GM12865 (cell line): ENCODE results near the gene ADIPOQ.

Experiments used
- DNase-seq: peaks from one replicate; pipeline ENCODE4 v3.0.0; 2010; ENCODE audit warnings: low read depth
- H3K4me3 ChIP-seq: 2 replicates; pipeline ENCODE4 v1.5.1; 2011; ENCODE audit warnings: mild to moderate bottlenecking, low read depth, low read length, control low read depth
- TF ChIP-seq, protein P1 (sequence below): IDR thresholded peaks from 2 replicates; pipeline ENCODE4 v1.5.1; 2011; ENCODE audit warnings: low read length, control low read depth, low read depth, inconsistent platforms; ENCODE audit not compliant: insufficient read depth; ENCODE audit errors: missing control alignments

The ADIPOQ gene

DNA sequence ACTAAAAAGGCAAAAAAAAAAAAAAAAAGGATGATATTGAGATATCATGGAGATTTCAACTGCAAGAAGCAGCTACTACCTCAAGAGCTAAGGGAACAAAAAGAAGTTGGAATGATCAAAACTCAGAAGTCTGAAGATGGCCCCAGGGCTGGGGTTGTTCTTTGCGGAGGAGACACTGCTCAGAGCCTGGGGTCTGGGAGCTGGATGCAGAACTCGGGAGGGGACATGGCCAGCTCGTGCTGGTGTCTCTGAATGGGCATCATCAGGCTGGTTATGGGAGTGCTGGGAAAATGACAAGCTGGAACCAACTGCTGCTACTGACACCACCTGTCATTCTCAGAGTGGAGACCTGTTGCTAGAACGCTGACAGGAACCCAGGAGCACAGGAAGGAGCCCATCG is 14.2 kb upstream of the ADIPOQ start:
- TF ChIP-seq, protein P1, sequence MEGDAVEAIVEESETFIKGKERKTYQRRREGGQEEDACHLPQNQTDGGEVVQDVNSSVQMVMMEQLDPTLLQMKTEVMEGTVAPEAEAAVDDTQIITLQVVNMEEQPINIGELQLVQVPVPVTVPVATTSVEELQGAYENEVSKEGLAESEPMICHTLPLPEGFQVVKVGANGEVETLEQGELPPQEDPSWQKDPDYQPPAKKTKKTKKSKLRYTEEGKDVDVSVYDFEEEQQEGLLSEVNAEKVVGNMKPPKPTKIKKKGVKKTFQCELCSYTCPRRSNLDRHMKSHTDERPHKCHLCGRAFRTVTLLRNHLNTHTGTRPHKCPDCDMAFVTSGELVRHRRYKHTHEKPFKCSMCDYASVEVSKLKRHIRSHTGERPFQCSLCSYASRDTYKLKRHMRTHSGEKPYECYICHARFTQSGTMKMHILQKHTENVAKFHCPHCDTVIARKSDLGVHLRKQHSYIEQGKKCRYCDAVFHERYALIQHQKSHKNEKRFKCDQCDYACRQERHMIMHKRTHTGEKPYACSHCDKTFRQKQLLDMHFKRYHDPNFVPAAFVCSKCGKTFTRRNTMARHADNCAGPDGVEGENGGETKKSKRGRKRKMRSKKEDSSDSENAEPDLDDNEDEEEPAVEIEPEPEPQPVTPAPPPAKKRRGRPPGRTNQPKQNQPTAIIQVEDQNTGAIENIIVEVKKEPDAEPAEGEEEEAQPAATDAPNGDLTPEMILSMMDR: no peak
- no peak overlapping the region for H3K4me3 ChIP-seq
- no peak for DNase-seq

DNA sequence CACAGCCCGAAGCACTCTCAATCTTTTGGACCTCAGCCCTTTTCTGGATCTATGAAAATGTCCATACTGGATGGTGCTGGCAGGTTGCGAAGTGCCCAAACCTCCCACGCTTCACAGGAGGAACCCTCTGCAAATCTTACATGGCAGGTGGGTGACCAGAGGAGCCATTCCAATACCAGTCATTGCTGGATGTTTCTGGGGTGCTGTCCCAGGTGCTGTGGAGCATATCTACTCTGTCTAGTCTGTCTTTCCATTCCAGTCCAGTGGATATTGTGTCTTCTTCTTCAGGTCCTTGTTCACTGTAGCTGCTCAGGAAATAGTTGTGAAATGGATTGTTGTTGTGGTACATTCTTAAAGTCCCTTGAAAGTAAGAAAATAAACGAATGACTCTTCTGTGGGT is 10.7 kb upstream of the ADIPOQ start:
- TF ChIP-seq, protein P1: no peak
- H3K4me3 ChIP-seq: no peak overlapping the region
- no peak for DNase-seq

DNA sequence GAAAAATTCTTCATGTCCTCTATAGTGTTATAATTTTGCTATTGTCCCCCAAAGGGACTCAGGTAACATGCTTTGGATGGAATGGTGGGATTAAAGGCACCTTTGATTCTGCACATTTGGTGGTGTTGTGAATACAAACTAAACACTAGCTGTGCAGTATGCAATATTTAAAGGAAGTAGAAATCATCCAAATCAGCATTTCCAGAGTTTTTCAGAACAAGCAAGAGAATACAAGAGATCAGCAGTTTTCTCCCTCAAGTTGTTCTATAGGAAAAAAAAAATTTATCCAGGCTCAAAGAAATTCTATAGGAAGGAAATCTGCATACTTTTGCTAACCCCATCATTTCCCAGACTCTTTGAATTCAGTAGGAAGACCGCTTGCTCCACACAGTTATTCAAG is 10.2 kb upstream of the ADIPOQ start:
- no peak overlapping the region for H3K4me3 ChIP-seq
- no peak for DNase-seq
- TF ChIP-seq, protein P1: no peak

DNA sequence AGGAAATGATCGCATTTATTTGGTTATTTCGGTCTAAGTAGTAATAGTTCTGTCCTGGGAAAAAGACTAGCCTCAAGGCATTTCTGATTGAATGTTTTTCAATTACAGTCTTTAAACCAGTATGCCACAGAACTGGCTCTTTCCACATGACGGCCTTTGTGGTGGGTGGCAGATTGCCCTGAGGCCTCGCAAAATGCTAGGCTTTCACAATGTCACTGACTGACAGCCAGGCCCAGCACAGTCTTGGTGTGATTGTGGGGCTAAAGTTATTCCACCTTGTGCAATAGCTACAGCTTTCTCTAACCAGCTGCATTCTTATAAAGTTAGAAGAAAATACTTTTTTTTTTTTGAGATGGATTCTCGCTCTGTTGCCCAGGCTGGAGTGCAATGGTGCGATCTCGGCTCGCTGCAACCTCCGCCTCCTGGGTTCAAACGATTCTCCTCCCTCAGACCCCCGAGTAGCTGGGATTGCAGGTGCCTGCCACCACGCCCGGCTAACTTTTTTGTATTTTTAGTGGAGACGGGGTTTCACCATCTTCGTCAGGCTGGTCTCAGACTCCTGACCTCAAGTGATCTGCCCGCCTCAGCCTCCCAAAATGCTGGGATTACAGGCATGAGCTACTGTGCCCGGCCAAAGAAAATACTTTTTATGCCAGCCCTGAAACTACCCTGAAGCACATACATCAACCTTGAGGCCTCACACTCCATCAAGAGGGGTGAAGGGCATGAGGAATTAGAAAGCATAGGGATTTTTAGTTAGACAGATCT is 2.5 kb upstream of the ADIPOQ start:
- no peak for DNase-seq
- no peak overlapping the region for H3K4me3 ChIP-seq
- TF ChIP-seq, protein P1: no peak

DNA sequence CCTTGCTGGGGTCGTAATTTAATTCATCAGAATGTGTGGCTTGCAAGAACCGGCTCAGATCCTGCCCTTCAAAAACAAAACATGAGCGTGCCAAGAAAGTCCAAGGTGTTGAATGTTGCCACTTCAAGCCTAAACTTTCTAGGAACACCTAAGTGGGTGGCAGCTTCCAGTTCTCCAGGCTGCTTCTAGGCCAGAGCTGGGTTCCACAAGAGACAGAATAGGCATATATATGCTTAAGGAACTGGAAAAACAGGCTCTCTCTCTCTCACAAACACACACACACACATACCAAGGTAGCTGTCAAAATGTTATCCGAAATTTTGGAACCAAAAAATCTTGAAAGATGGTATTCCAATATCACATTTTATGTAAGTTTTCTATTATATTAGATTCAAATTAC is 890 bp upstream of the ADIPOQ start:
- H3K4me3 ChIP-seq: no peak overlapping the region
- TF ChIP-seq, protein P1: no peak
- DNase-seq: no peak

DNA sequence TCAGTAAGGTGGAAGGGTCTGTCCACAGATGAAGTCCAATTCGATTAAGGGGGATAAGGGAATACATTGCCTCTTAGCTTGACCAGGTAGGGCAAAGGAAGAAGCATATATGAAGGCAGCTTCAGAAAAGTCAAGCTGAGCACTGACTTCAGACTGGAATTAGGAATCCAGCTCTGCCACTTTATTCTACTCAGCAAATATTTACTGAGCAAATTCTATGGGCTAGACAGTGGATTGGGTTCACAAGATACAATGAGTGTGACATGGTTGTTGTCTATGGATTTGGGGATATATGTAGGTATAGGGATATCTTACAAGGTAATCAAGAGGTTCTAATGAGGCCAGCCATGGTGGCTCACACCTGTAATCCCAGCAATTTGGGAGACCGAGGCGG is 526 bp downstream of the ADIPOQ start:
- TF ChIP-seq, protein P1: no peak
- no peak overlapping the region for H3K4me3 ChIP-seq
- no peak for DNase-seq

DNA sequence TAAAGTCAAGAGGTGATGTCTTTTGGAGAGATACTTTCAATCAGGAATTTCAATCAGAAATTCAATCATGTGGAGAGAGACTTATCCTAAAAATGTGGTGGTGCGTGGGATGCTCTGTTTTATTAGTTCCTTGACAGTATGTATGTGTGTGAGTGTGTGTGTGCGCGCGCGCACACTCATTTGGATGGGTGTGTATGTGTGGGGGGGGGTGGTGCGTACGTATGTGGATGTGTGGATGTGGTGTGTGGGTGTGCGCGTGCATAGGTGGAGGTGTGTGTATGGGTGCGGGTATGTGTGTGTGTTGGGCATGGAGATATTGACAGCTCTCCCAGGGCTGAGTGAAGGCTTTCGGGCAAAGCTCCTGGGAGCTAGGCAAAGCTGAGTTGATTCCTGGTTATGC is 2.4 kb downstream of the ADIPOQ start:
- TF ChIP-seq, protein P1: no peak
- no peak overlapping the region for H3K4me3 ChIP-seq
- DNase-seq: no peak
